Endothelial cell (in vitro differentiated cells): Measurements from ENCODE around the gene IL1A. TPM values are rescaled to one million over a fixed set of nuclear protein-coding genes. Genes with fewer than 3 reads are reported as not detected.
A peak's percentile ranks its signal among the peaks of the same experiment; 100 is the strongest.

ENCODE experiments used
- DNase-seq: peaks from one replicate; pipeline ENCODE4 v3.0.0; 2021; ENCODE audit warnings: low spot score
- H3K27ac Mint-ChIP-seq: one replicate; pipeline ENCODE4 v1.8.0; 2021; ENCODE audit warnings: mixed read lengths, inconsistent platforms; ENCODE audit not compliant: unreplicated experiment
- H3K27me3 Mint-ChIP-seq: one replicate; pipeline ENCODE4 v1.8.0; 2021; ENCODE audit warnings: mild to moderate bottlenecking, moderate library complexity, mixed read lengths, inconsistent platforms; ENCODE audit not compliant: unreplicated experiment
- H3K36me3 Mint-ChIP-seq: one replicate; pipeline ENCODE4 v1.8.0; 2021; ENCODE audit warnings: mild to moderate bottlenecking, low read depth, mixed read lengths, inconsistent platforms; ENCODE audit not compliant: unreplicated experiment
- H3K4me1 Mint-ChIP-seq: one replicate; pipeline ENCODE4 v1.8.0; 2021; ENCODE audit warnings: mild to moderate bottlenecking, mixed read lengths, inconsistent platforms; ENCODE audit not compliant: unreplicated experiment
- H3K4me3 Mint-ChIP-seq: one replicate; pipeline ENCODE4 v1.8.0; 2021; ENCODE audit warnings: mild to moderate bottlenecking, mixed read lengths, inconsistent platforms; ENCODE audit not compliant: unreplicated experiment
- H3K9me3 Mint-ChIP-seq: one replicate; pipeline ENCODE4 v1.8.0; 2021; ENCODE audit warnings: mixed read lengths, inconsistent platforms; ENCODE audit not compliant: unreplicated experiment
- total RNA-seq: library from RNA; stranded (reverse); fragmentation: NEBNext Ultra II Directional; extraction: Animal tissue kit (Norgen Biotek cat#: 25700); gene quantifications from one replicate; pipeline ENCODE4 v1.2.1, GENCODE V29; 2021; ENCODE audit not compliant: unreplicated experiment
- TF ChIP-seq, protein P1 (sequence below): fragments of 200-600 bp; sonication (generic); IDR thresholded peaks from one replicate; pipeline ENCODE4 v1.5.0; 2021; ENCODE audit warnings: antibody characterized with exemption; ENCODE audit not compliant: unreplicated experiment

The IL1A gene
- total RNA-seq, 1 donor from 2014 or later: 0.26 TPM

DNA sequence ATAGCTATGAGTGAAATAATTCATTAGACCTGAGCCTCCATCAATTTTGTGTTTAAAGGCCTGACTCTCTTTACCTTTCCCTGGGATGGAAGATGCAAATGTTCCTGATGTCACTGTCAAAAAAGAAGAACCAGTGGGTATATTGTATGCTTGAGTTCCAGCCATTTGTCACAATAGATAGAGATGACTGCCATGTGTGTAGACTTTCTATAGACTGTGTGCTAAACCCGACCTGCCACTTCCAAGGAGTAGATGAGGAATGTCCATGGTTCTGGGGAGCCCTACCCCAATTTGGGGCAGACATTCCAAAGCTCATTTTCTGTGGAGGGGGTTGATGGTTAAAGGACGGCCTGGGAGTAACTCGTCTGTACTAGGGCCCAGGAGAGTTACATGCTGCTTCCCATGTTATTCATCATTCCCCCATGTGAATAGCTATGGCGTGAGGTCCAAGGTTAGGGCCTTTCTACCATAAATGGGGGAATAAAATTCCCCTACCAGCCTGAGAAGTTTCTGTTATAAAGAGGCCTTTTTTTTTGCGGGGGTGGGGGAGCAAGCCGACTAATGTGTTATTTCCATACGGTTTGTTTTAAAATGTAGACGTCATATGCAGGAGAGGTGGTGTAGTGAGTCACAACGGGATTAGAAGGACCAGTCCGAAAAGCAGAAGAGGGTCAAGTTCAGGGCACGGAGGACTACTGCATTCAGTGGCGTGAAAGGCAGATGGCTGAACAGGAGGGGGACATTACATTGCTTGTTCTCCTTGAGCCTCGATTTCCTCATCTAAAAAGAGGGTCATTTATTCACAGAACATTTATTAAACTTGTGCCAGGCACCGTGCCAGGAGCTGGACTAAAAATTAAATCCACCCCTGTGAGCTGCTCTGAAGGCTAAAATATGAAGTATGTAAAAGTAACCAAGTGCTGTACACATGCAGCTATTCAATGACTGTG, 28.3 kb upstream of the IL1A start:
- Mint-ChIP-seq H3K4me3 (no peak overlapping the region), H3K36me3 (no peaks in the 10 kb centered on the region), H3K4me1 (peaks cover 43% of the 10 kb centered on the region), H3K27me3 (peaks cover 8% of the 10 kb centered on the region), H3K27ac (peak overlapping the region; percentile 95), H3K9me3 (no peaks in the 10 kb centered on the region)
- no peak for DNase-seq
- TF ChIP-seq, protein P1, sequence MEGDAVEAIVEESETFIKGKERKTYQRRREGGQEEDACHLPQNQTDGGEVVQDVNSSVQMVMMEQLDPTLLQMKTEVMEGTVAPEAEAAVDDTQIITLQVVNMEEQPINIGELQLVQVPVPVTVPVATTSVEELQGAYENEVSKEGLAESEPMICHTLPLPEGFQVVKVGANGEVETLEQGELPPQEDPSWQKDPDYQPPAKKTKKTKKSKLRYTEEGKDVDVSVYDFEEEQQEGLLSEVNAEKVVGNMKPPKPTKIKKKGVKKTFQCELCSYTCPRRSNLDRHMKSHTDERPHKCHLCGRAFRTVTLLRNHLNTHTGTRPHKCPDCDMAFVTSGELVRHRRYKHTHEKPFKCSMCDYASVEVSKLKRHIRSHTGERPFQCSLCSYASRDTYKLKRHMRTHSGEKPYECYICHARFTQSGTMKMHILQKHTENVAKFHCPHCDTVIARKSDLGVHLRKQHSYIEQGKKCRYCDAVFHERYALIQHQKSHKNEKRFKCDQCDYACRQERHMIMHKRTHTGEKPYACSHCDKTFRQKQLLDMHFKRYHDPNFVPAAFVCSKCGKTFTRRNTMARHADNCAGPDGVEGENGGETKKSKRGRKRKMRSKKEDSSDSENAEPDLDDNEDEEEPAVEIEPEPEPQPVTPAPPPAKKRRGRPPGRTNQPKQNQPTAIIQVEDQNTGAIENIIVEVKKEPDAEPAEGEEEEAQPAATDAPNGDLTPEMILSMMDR: no peak

DNA sequence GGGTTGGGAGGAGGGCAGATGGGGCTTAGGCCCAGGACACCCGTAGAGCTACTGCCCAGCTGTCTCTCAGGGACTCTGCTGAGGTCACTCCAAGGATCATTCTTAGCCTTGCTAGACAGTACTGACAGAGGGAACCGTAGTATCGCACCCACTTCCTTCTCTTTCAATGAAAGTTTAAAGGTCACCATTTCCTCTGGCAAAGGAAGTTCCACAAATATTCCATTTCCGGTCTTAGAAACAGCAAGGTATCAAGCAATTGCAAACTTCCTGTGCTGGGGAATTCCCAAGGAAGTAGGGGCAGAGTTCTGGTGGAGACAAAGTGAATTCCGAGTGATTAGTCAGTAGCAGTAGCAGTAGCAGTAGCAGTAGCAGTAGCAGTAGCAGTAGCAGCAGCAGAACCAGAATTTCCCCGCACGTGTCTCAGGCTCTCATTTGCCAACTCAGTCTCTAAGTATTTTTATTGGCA, 27.6 kb upstream of the IL1A start:
- no peaks in the 10 kb centered on the region for H3K36me3 Mint-ChIP-seq
- H3K27me3 Mint-ChIP-seq: peaks cover 10% of the 10 kb centered on the region
- H3K27ac Mint-ChIP-seq: peak overlapping the region; percentile 95
- no peak overlapping the region for H3K4me3 Mint-ChIP-seq
- H3K9me3 Mint-ChIP-seq: no peaks in the 10 kb centered on the region
- TF ChIP-seq, protein P1: no peak
- peak; percentile 38 for DNase-seq
- peaks cover 43% of the 10 kb centered on the region for H3K4me1 Mint-ChIP-seq

DNA sequence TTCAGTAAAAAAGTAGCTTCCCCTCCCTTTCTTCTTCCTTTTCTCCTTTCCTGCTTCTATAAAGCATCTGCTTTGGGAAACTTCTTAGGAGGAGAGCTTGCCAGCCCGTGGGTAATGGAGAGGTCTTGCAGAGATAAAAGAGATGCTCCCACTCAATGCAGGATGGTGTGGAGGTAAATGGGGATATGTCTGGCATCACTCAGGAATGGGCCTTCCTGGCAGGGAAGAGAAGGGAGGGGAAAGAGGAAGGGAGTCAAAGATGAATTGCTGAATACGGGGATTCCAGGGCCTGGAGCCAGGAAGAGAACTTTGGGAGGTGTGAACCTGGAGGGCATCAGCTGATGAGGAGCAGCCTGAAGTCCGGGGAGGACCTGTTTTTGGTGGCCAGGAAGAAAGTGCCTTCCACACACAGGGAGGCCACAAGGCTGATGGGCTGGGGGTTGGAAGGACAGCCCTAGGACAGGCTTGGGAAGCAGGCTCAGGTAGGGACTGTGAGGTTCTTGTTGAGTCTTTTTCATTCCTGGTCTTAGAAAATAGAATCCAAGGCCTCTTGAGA, 27.1 kb upstream of the IL1A start:
- peaks cover 10% of the 10 kb centered on the region for H3K27me3 Mint-ChIP-seq
- no peaks in the 10 kb centered on the region for H3K9me3 Mint-ChIP-seq
- no peak overlapping the region for H3K4me3 Mint-ChIP-seq
- peak; percentile 15 for DNase-seq
- H3K36me3 Mint-ChIP-seq: no peaks in the 10 kb centered on the region
- H3K27ac Mint-ChIP-seq: peak overlapping the region; percentile 95
- TF ChIP-seq, protein P1: no peak
- H3K4me1 Mint-ChIP-seq: peaks cover 43% of the 10 kb centered on the region

DNA sequence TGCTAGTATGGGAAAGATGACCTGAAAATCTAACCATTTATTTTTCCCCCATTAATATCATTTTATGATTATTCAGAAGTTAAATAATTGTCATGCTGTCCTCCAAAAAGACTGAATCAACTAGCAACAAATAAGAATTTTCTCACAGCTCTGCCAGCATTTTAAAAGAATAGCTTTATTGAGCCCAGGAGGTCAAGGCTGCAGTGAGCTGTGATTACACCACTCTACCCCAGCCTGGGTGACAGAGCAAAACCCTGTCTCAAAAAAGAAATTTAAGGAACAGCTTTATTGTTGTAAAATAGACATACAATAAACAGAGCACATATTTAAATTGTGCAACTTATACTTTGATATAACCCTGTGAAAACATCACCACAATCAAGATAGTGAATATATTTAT, 24.8 kb upstream of the IL1A start:
- Mint-ChIP-seq H3K4me1 (peaks cover 43% of the 10 kb centered on the region), H3K9me3 (no peaks in the 10 kb centered on the region), H3K27ac (no peak overlapping the region), H3K27me3 (peaks cover 14% of the 10 kb centered on the region), H3K4me3 (no peak overlapping the region), H3K36me3 (no peaks in the 10 kb centered on the region)
- TF ChIP-seq, protein P1: no peak
- no peak for DNase-seq

DNA sequence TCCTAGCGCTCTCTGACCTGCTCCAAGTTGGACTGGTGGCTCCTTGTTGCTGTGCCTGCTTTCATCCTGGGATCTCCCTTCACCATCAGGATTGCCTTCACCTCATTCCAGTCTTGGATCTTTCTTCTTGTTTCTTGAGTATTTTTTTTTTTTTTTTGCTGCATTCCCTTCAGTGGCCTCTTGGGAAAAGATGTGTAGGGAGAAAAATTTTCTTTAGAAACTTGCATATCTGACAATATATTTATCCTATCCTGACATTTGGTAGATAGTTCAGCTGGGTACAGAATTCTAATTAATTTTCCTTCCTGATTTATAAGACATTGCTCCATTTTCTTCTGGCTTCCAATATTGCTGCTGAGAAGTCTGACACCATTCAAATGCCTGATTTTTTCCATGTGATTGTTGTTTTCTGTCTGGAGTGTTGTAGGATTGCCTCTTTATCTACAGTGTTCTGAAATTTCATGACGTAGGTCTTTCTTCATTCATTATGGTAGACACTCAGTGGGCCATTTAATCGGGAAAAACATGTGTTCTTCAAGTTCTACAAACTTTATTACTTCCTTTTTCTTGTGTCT, 23.0 kb upstream of the IL1A start:
- H3K27me3 Mint-ChIP-seq: peaks cover 14% of the 10 kb centered on the region
- peaks cover 25% of the 10 kb centered on the region for H3K4me1 Mint-ChIP-seq
- TF ChIP-seq, protein P1: peak; percentile 60
- no peak for DNase-seq
- no peaks in the 10 kb centered on the region for H3K36me3 Mint-ChIP-seq
- H3K9me3 Mint-ChIP-seq: no peaks in the 10 kb centered on the region
- H3K27ac Mint-ChIP-seq: no peak overlapping the region
- no peak overlapping the region for H3K4me3 Mint-ChIP-seq
